H1 (cell line): ENCODE measurements around the gene CDH1. TPM values are rescaled to one million over a fixed set of nuclear protein-coding genes. Genes with fewer than 3 reads are reported as not detected.
A peak's percentile ranks its signal among the peaks of the same experiment; 100 is the strongest.

Experiments used
- CTCF ChIA-PET: fragments of 300-600 bp; sonication (Branson Sonifier 250); formaldehyde crosslinking; loops from one replicate; lab custom pipeline; 2021; ENCODE audit not compliant: partially characterized antibody; lab: Charles Lee
- POLR2A ChIA-PET: fragments of 300-600 bp; sonication (Branson Sonifier 250); formaldehyde crosslinking; loops from one replicate; lab custom pipeline; 2021; ENCODE audit warnings: inconsistent platforms; ENCODE audit not compliant: partially characterized antibody; lab: Charles Lee
- DNase-seq, 2 experiments: peaks; one replicate each; pipeline versions ENCODE4 v3.0.0 to v3.0.0-alpha.2; 2010 to 2022; ENCODE audit warnings: low spot score in 2 of 2, low read depth in 1 of 2, mixed read lengths in 1 of 2
- FAIRE-seq: peaks from 2 replicates; lab custom pipeline; 2011; peaks lifted over from hg19 to GRCh38; lab: Jason Lieb, UNC
- H2AFZ ChIP-seq: 2 replicates; pipeline ENCODE4 v1.8.1; 2012; ENCODE audit warnings: low read length, inconsistent platforms
- H2AK5ac ChIP-seq: 2 replicates; pipeline ENCODE4 v1.6.1; 2013; ENCODE audit warnings: low read depth, low read length
- H2BK120ac ChIP-seq: replicated peaks from 2 replicates; pipeline ENCODE3; 2013; ENCODE audit warnings: low read depth, low read length, inconsistent platforms
- H2BK12ac ChIP-seq: 2 replicates; pipeline ENCODE4 v1.6.1; 2013; ENCODE audit warnings: low read depth, low read length
- H2BK15ac ChIP-seq: 2 replicates; pipeline ENCODE4 v1.6.1; 2013; ENCODE audit warnings: low read length
- H2BK20ac ChIP-seq: 2 replicates; pipeline ENCODE4 v1.6.1; 2013; ENCODE audit warnings: low read length
- H2BK5ac ChIP-seq: 2 replicates; pipeline ENCODE4 v1.6.1; 2013; ENCODE audit warnings: low read depth, low read length
- H3K14ac ChIP-seq: 2 replicates; pipeline ENCODE4 v1.6.1; 2013; ENCODE audit warnings: inconsistent platforms; ENCODE audit not compliant: insufficient read length
- H3K18ac ChIP-seq: 2 replicates; pipeline ENCODE4 v1.6.1; 2013; ENCODE audit warnings: low read length; ENCODE audit errors: extremely low read depth
- H3K23ac ChIP-seq: 2 replicates; pipeline ENCODE4 v1.6.1; 2013; ENCODE audit warnings: inconsistent platforms; ENCODE audit not compliant: insufficient read length
- H3K23me2 ChIP-seq: 2 replicates; pipeline ENCODE4 v1.6.1; 2013; ENCODE audit warnings: low read depth, low read length
- H3K27ac ChIP-seq: 2 replicates; pipeline ENCODE4 v1.6.1; 2011; ENCODE audit warnings: low read depth, low read length, inconsistent platforms
- H3K27me3 ChIP-seq, 4 experiments: replicated peaks in 1 of 4; 1 replicate in 1 of 4; 2 replicates in 3 of 4; pipeline versions ENCODE4 v1.6.1 to v1.8.1; 2011 to 2013; ENCODE audit warnings: low read length in 3 of 4, mild to moderate bottlenecking in 3 of 4, inconsistent platforms in 2 of 4, mixed read lengths in 2 of 4, moderate library complexity in 1 of 4; ENCODE audit not compliant: control insufficient read depth in 3 of 4, insufficient read depth in 3 of 4; ENCODE audit errors: extremely low read depth in 1 of 4
- H3K36me3 ChIP-seq, 4 experiments: 2 replicates each; pipeline versions ENCODE4 v1.6.1 to v1.8.1; 2011 to 2013; ENCODE audit warnings: mild to moderate bottlenecking in 4 of 4, low read length in 3 of 4, moderate library complexity in 2 of 4, control low read depth in 1 of 4, inconsistent platforms in 1 of 4; ENCODE audit not compliant: insufficient read depth in 4 of 4, control insufficient read depth in 2 of 4
- H3K4ac ChIP-seq: replicated peaks from 2 replicates; pipeline ENCODE3; 2013; ENCODE audit warnings: low read length, low read depth, mixed read lengths, inconsistent platforms; ENCODE audit not compliant: insufficient read length
- H3K4me1 ChIP-seq, 4 experiments: replicated peaks in 1 of 4; 1 replicate in 1 of 4; 2 replicates in 3 of 4; pipeline versions ENCODE4 v1.6.1 to v1.8.1; 2011 to 2013; ENCODE audit warnings: low read length in 3 of 4, inconsistent platforms in 2 of 4, mixed read lengths in 1 of 4; ENCODE audit not compliant: insufficient read depth in 4 of 4, control insufficient read depth in 3 of 4
- H3K4me2 ChIP-seq, 2 experiments: 2 replicates each; pipeline versions ENCODE4 v1.6.1 to v1.8.1; 2011 to 2013; ENCODE audit warnings: low read depth in 2 of 2, low read length in 2 of 2, control low read depth in 1 of 2, inconsistent platforms in 1 of 2, mild to moderate bottlenecking in 1 of 2; ENCODE audit not compliant: insufficient read depth in 1 of 2
- H3K4me3 ChIP-seq, 4 experiments: fragments of 200-600, 300-600 bp in 1 of 4; sonication (generic), shearing (Covaris generic), sonication (Bioruptor Twin) in 1 of 4; 2 replicates each; pipeline versions ENCODE4 v1.5.1 to v1.8.1; 2011 to 2016; ENCODE audit warnings: low read length in 4 of 4, low read depth in 3 of 4, control low read depth in 2 of 4, inconsistent platforms in 2 of 4, mild to moderate bottlenecking in 2 of 4, mixed read lengths in 1 of 4, moderate library complexity in 1 of 4; ENCODE audit not compliant: insufficient read depth in 2 of 4; ENCODE audit errors: extremely low read depth in 1 of 4
- H3K56ac ChIP-seq: replicated peaks from 2 replicates; pipeline ENCODE3; 2013; ENCODE audit warnings: low read depth, mild to moderate bottlenecking, mixed read lengths, low read length, inconsistent platforms; ENCODE audit not compliant: insufficient read length
- H3K79me1 ChIP-seq: 2 replicates; pipeline ENCODE4 v1.6.1; 2013; ENCODE audit warnings: low read depth, low read length, control low read depth
- H3K79me2 ChIP-seq, 2 experiments: 2 replicates each; pipeline versions ENCODE4 v1.6.1 to v1.8.1; 2012 to 2013; ENCODE audit warnings: low read length in 2 of 2, mild to moderate bottlenecking in 2 of 2, inconsistent platforms in 1 of 2; ENCODE audit not compliant: insufficient read depth in 2 of 2, control insufficient read depth in 1 of 2
- H3K9ac ChIP-seq, 4 experiments: replicated peaks in 1 of 4; 1 replicate in 1 of 4; 2 replicates in 3 of 4; pipeline versions ENCODE4 v1.6.1 to v1.8.1; 2011 to 2013; ENCODE audit warnings: low read depth in 3 of 4, low read length in 3 of 4, control low read depth in 2 of 4, mild to moderate bottlenecking in 2 of 4, moderate library complexity in 2 of 4, inconsistent platforms in 1 of 4; ENCODE audit errors: extremely low read depth in 1 of 4
- H3K9me3 ChIP-seq, 2 experiments: 2 replicates each; pipeline versions ENCODE4 v1.6.1 to v1.8.1; 2012 to 2013; ENCODE audit warnings: mild to moderate bottlenecking in 2 of 2, moderate library complexity in 2 of 2, control low read depth in 1 of 2, inconsistent platforms in 1 of 2, low read depth in 1 of 2, low read length in 1 of 2, mixed read lengths in 1 of 2; ENCODE audit not compliant: insufficient read depth in 2 of 2
- H4K20me1 ChIP-seq, 2 experiments: replicated peaks in 1 of 2; 2 replicates each; pipeline versions ENCODE3 to v1.8.1; 2011 to 2013; ENCODE audit warnings: inconsistent platforms in 2 of 2, low read length in 2 of 2, mild to moderate bottlenecking in 1 of 2; ENCODE audit not compliant: insufficient read depth in 2 of 2, control insufficient read depth in 1 of 2
- H4K5ac ChIP-seq: 2 replicates; pipeline ENCODE4 v1.6.1; 2013; ENCODE audit warnings: low read length, low read depth, mixed read lengths, inconsistent platforms; ENCODE audit not compliant: insufficient read length
- H4K8ac ChIP-seq: 2 replicates; pipeline ENCODE4 v1.8.0; 2013; ENCODE audit warnings: mild to moderate bottlenecking, moderate library complexity, low read length, inconsistent platforms; ENCODE audit not compliant: insufficient read depth; ENCODE audit errors: extremely low read depth
- H4K91ac ChIP-seq: replicated peaks from 2 replicates; pipeline ENCODE3; 2013; ENCODE audit warnings: low read length, mixed read lengths, inconsistent platforms; ENCODE audit not compliant: insufficient read length
- ATF2 ChIP-seq: IDR thresholded peaks from 2 replicates; pipeline ENCODE4 v1.6.1; 2012; ENCODE audit warnings: low read length, inconsistent platforms
- CEBPB ChIP-seq: IDR thresholded peaks from 2 replicates; pipeline ENCODE4 v1.6.1; 2012; ENCODE audit warnings: low read depth, low read length
- CHD1 ChIP-seq: IDR thresholded peaks from 2 replicates; pipeline ENCODE4 v1.6.1; 2012; ENCODE audit warnings: low read depth, low read length, improper control_type of control experiment
- CREB1 ChIP-seq: IDR thresholded peaks from 2 replicates; pipeline ENCODE4 v1.6.1; 2012; ENCODE audit warnings: inconsistent platforms
- E2F6 ChIP-seq: IDR thresholded peaks from 2 replicates; pipeline ENCODE4 v1.6.1; 2012; ENCODE audit warnings: inconsistent platforms
- JUN ChIP-seq: IDR thresholded peaks from 2 replicates; pipeline ENCODE4 v1.6.1; 2011; ENCODE audit warnings: low read depth, mild to moderate bottlenecking, improper control_type of control experiment, low read length
- SP4 ChIP-seq: IDR thresholded peaks from 2 replicates; pipeline ENCODE4 v1.6.1; 2012; ENCODE audit warnings: low read length, inconsistent platforms
- YY1 ChIP-seq: IDR thresholded peaks from 2 replicates; pipeline ENCODE4 v1.6.1; 2011; ENCODE audit warnings: low read depth, mild to moderate bottlenecking, low read length
- ZNF274 ChIP-seq: IDR thresholded peaks from 2 replicates; pipeline ENCODE4 v1.7.0; 2012; ENCODE audit warnings: low read length, borderline replicate concordance; ENCODE audit errors: extremely low read depth
- WGBS, 2 experiments: shearing (Covaris generic) in 1 of 2; methylation state at CpG; one replicate each; pipeline versions ENCODE4 v1.1.6 to v1.1.7; 2013 to 2015; ENCODE audit warnings: low lambda C conversion rate in 2 of 2, mixed read lengths in 2 of 2, inconsistent platforms in 1 of 2, low coverage in 1 of 2, missing lambda C conversion rate in 1 of 2; ENCODE audit not compliant: insufficient replicate concordance in 2 of 2, insufficient coverage in 1 of 2, insufficient read length in 1 of 2; ENCODE audit errors: extremely low coverage in 1 of 2, missing lambda C conversion rate in 1 of 2; 5-methylcytosine and 5-hydroxymethylcytosine counted together
- polyA plus RNA-seq, 7 experiments: library from polyadenylated mRNA; depleted of rRNA in 3 of 7; stranded (reverse) in 5 of 7; unstranded in 2 of 7; fragments of >200 nt in 5 of 7; fragments of 200-250 nt in 2 of 7; gene quantifications; 1 replicate in 5 of 7; 2 replicates in 1 of 7; 4 replicates in 1 of 7; pipeline versions ENCODE4 v1.2.1 to v1.2.3, GENCODE V29; 2011 to 2013; ENCODE audit warnings: missing spikeins in 2 of 7, mixed read lengths in 2 of 7
- total RNA-seq: library from RNA; stranded (reverse); fragmentation: NEBNext Ultra II Directional; extraction: Animal tissue kit (Norgen Biotek cat#: 25700); gene quantifications from 2 replicates; pipeline ENCODE4 v1.2.1, GENCODE V29; 2021

CDH1 gene
- total and polyA plus RNA-seq, 2 of the 8 experiments (the other 6 are each of a cell fraction or from before 2014, with no cell fraction given) = 133 to 265 TPM

GRCh38 chr16:68707340-68708152 is 29.5 kb upstream of the CDH1 start:
- peak overlapping the region; percentile 78 for H3K18ac ChIP-seq
- CTCF ChIA-PET = interaction anchor here (0.6 to 10.1 kb wide), 20 partner anchors 9 to 179 kb away, joined by 3 to 71 read pairs (median 4); no protein-coding TSS in a partner anchor
- TF ChIP-seq E2F6 (no peak), CREB1 (no peak; the same call in 1 of the 2 replicates), JUN (no peak), CEBPB (no peak), CHD1 (no peak), SP4 (0 out of 2 replicates have a peak, but pooled peaks have one; percentile 69), ATF2 (no peak), YY1 (peak; percentile 55; the same call in 1 of the 2 replicates), ZNF274 (no peak)

More at GRCh38 chr16:68707340-68708152, 29.5 kb upstream of the CDH1 start:
- H3K27me3 ChIP-seq = no peaks in the 10 kb centered on the region
- peak overlapping the region; percentile 97; the same call in 1 of the 2 replicates for H2BK12ac ChIP-seq
- no peaks in the 10 kb centered on the region for H3K79me2 ChIP-seq
- no peak overlapping the region for H4K8ac ChIP-seq
- no peaks in the 10 kb centered on the region; the same call in 1 of the 2 replicates for H3K79me1 ChIP-seq
- H3K36me3 ChIP-seq = no peaks in the 10 kb centered on the region
- peak overlapping the region; percentile 44 for H4K91ac ChIP-seq
- no peak overlapping the region for H4K5ac ChIP-seq
- H3K4me2 ChIP-seq = no peak overlapping the region
- H3K9me3 ChIP-seq = no peaks in the 10 kb centered on the region
- peaks cover 0 to 16% (median 8%) of the 10 kb centered on the region in 4 experiments; a peak in 5 of 7 replicates for H3K4me1 ChIP-seq
- H3K4me3 ChIP-seq = no peak overlapping the region
- peak overlapping the region; percentile 65 for H2BK15ac ChIP-seq
- FAIRE-seq = no peak
- H2BK120ac ChIP-seq = no peak overlapping the region
- no peak overlapping the region for H3K14ac ChIP-seq
- peak overlapping the region in 2 of 4 experiments; percentile 14 to 29; a peak in 1 of 7 replicates for H3K9ac ChIP-seq
- no peak overlapping the region for H2BK20ac ChIP-seq
- H3K23me2 ChIP-seq = no peaks in the 10 kb centered on the region
- H4K20me1 ChIP-seq = no peaks in the 10 kb centered on the region
- H3K27ac ChIP-seq = no peak overlapping the region
- DNase-seq = peak; percentile 66 to 70
- H3K4ac ChIP-seq = no peak overlapping the region
- POLR2A ChIA-PET = interaction anchor here (0.5 to 9.9 kb wide), 7 partner anchors 17 to 134 kb away, joined by 3 to 65 read pairs (median 3); partner anchors contain the start of genes CDH1 and CDH3
- no peak overlapping the region for H3K23ac ChIP-seq
- no peak overlapping the region for H3K56ac ChIP-seq
- peak overlapping the region; percentile 68; the same call in 1 of the 2 replicates for H2BK5ac ChIP-seq
- H2AFZ ChIP-seq = no peak overlapping the region
- H2AK5ac ChIP-seq = 0 out of 2 replicates have a peak overlapping the region, but pooled peaks have one; percentile 14
- 56% methylated on average over 19 of the region's 27 CpGs; no CpG with 5 or more reads in 1 of the 2 experiments for WGBS, 2 experiments
